Activated CD4-positive, alpha-beta memory T cell treated with anti-CD3 and anti-CD28 coated beads for 36 hours (primary cell): ENCODE measurements around the gene LSM12. TPM values are rescaled to one million over a fixed set of nuclear protein-coding genes. Genes with fewer than 3 reads are reported as not detected.

Experiments used
- CTCF ChIA-PET: fragments of 350-600 bp; sonication (Branson Sonifier 250); formaldehyde crosslinking; loops from one replicate; lab custom pipeline; 2021; ENCODE audit warnings: antibody characterized with exemption, inconsistent platforms; lab: Charles Lee
- POLR2A ChIA-PET: fragments of 350-600 bp; sonication (Branson Sonifier 250); formaldehyde crosslinking; loops from one replicate; lab custom pipeline; 2021; ENCODE audit warnings: antibody characterized with exemption; lab: Charles Lee
- DNase-seq: peaks from one replicate; pipeline ENCODE4 v3.0.0-alpha.2; 2020
- H3K27ac Mint-ChIP-seq: one replicate; pipeline ENCODE4 v1.8.0; 2021; ENCODE audit warnings: mixed read lengths
- H3K27me3 Mint-ChIP-seq: one replicate; pipeline ENCODE4 v1.8.0; 2021; ENCODE audit warnings: mixed read lengths
- H3K36me3 Mint-ChIP-seq: one replicate; pipeline ENCODE4 v1.8.0; 2021; ENCODE audit warnings: mixed read lengths
- H3K4me1 Mint-ChIP-seq: one replicate; pipeline ENCODE4 v1.8.0; 2021; ENCODE audit warnings: low read depth, mixed read lengths
- H3K4me3 Mint-ChIP-seq: one replicate; pipeline ENCODE4 v1.8.0; 2021; ENCODE audit warnings: mild to moderate bottlenecking, mixed read lengths
- H3K9me3 Mint-ChIP-seq: one replicate; pipeline ENCODE4 v1.8.0; 2021; ENCODE audit warnings: mixed read lengths
- intact Hi-C: fragments of 100-400 bp; cut with micrococcal nuclease; formaldehyde crosslinking; loops from one replicate; pipeline ENCODE4 v1.15.1; 2023
- total RNA-seq, 2 experiments: library from RNA; stranded (reverse); gene quantifications; one replicate each; pipeline ENCODE4 v1.2.3, GENCODE V29; 2021

The LSM12 gene
- total RNA-seq, 2 experiments from 2014 or later = 76.8 to 81.8 TPM

GRCh38 chr17:43987131-43988021 is 79.1 kb downstream of the LSM12 start:
- H3K27me3 Mint-ChIP-seq = peaks cover 20% of the 10 kb centered on the region
- DNase-seq = no peak
- POLR2A ChIA-PET = no interaction called here
- intact Hi-C loops = no loop called here
- CTCF ChIA-PET = interaction anchor here (0.6 to 1.2 kb wide), 4 partner anchors 8 to 100 kb away, joined by 3 to 6 read pairs (median 3); no protein-coding TSS in a partner anchor
- H3K4me1 Mint-ChIP-seq = no peaks in the 10 kb centered on the region
- H3K9me3 Mint-ChIP-seq = no peaks in the 10 kb centered on the region
- H3K4me3 Mint-ChIP-seq = no peak overlapping the region
- no peaks in the 10 kb centered on the region for H3K36me3 Mint-ChIP-seq
- no peak overlapping the region for H3K27ac Mint-ChIP-seq

GRCh38 chr17:43986225-43986981 is 80.1 kb downstream of the LSM12 start:
- DNase-seq = no peak
- no peaks in the 10 kb centered on the region for H3K9me3 Mint-ChIP-seq
- H3K4me1 Mint-ChIP-seq = no peaks in the 10 kb centered on the region
- peaks cover 25% of the 10 kb centered on the region for H3K27me3 Mint-ChIP-seq
- H3K4me3 Mint-ChIP-seq = no peak overlapping the region
- ChIA-PET CTCF (interaction anchor here (0.6 to 1.2 kb wide), 2 partner anchors 8 to 41 kb away, joined by 3 to 6 read pairs; no protein-coding TSS in a partner anchor), POLR2A (interaction anchor here (0.5 kb wide), 1 partner anchor 329 kb away, joined by 3 read pairs; no protein-coding TSS in a partner anchor)
- H3K27ac Mint-ChIP-seq = no peak overlapping the region
- H3K36me3 Mint-ChIP-seq = no peaks in the 10 kb centered on the region
- intact Hi-C loops = no loop called here

- H3K27ac Mint-ChIP-seq = no peak overlapping the region
- H3K27me3 Mint-ChIP-seq = peaks cover 29% of the 10 kb centered on the region
- H3K4me1 Mint-ChIP-seq = no peaks in the 10 kb centered on the region
- no peaks in the 10 kb centered on the region for H3K36me3 Mint-ChIP-seq
- intact Hi-C loops = no loop called here
- POLR2A ChIA-PET = no interaction called here
- no peaks in the 10 kb centered on the region for H3K9me3 Mint-ChIP-seq
- no peak for DNase-seq
- no peak overlapping the region for H3K4me3 Mint-ChIP-seq
- CTCF ChIA-PET = interaction anchor here (1.0 to 2.5 kb wide), 3 partner anchors 9 to 138 kb away, joined by 3 to 5 read pairs (median 3); partner anchors contain the start of gene CD300LG
Observed at GRCh38 chr17:43984521-43984920, 82.0 kb downstream of the LSM12 start.

Other genes with a start within 250 kb of the LSM12 start
- under 1 TPM; 0.41 to 0.62 TPM for gene MPP3, start 233.5 kb downstream of the LSM12 start, total RNA-seq
- gene CD300LG, start 219.5 kb downstream of the LSM12 start, total RNA-seq = not detected
- gene MPP2, start 159.1 kb downstream of the LSM12 start, total RNA-seq = 1 to 10 TPM; 1.8 to 2.0 TPM
- under 1 TPM in 1 of 2 experiments, not detected in 1; 0.90 TPM for gene PPY, start 124.2 kb downstream of the LSM12 start, total RNA-seq
- gene PYY, start 112.7 kb downstream of the LSM12 start, total RNA-seq = not detected
- 1 to 10 TPM; 1.5 to 1.7 TPM for gene NAGS, start 62.0 kb downstream of the LSM12 start, total RNA-seq
- 10 to 100 TPM; 27.6 to 28.2 TPM for gene TMEM101, start 51.7 kb downstream of the LSM12 start, total RNA-seq
- 10 to 100 TPM; 20.7 to 21.9 TPM for gene G6PC3, start 4.1 kb upstream of the LSM12 start, total RNA-seq
- gene HDAC5, start 57.0 kb upstream of the LSM12 start, total RNA-seq = 10 to 100 TPM; 18.0 to 19.0 TPM
- 10 to 100 TPM; 17.9 to 19.8 TPM for gene HROB, start 75.3 kb upstream of the LSM12 start, total RNA-seq
- under 1 TPM in 1 of 2 experiments, not detected in 1; 0.19 TPM for gene ASB16, start 104.0 kb upstream of the LSM12 start, total RNA-seq
- 10 to 100 TPM; 21.8 to 21.9 TPM for gene TMUB2, start 120.3 kb upstream of the LSM12 start, total RNA-seq
- 10 to 100 TPM; 63.4 to 69.7 TPM for gene ATXN7L3, start 133.2 kb upstream of the LSM12 start, total RNA-seq
- 100 to 1,000 TPM; 112 to 118 TPM for gene UBTF, start 153.0 kb upstream of the LSM12 start, total RNA-seq
- not detected for gene SLC4A1, start 201.5 kb upstream of the LSM12 start, total RNA-seq
- not detected for gene RUNDC3A, start 241.9 kb upstream of the LSM12 start, total RNA-seq